Neural progenitor cell (in vitro differentiated cells): ENCODE results near the gene PITPNM3.

Experiments
- EZH2 ChIP-seq: fragments of 200-600 bp; sonication (generic); IDR thresholded peaks from 2 replicates; pipeline ENCODE4 v1.6.1; 2017; ENCODE audit warnings: antibody characterized with exemption, mild to moderate bottlenecking, moderate library complexity
- EZH2phosphoT487 ChIP-seq: fragments of 200-600 bp; sonication (generic); IDR thresholded peaks from 2 replicates; pipeline ENCODE4 v1.6.1; 2017; ENCODE audit warnings: antibody characterized with exemption
- TF ChIP-seq, protein P1 (sequence below): fragments of 200-600 bp; sonication (generic); IDR thresholded peaks from 2 replicates; pipeline ENCODE4 v1.5.1; 2017; ENCODE audit warnings: antibody characterized with exemption, mild to moderate bottlenecking

DNA sequence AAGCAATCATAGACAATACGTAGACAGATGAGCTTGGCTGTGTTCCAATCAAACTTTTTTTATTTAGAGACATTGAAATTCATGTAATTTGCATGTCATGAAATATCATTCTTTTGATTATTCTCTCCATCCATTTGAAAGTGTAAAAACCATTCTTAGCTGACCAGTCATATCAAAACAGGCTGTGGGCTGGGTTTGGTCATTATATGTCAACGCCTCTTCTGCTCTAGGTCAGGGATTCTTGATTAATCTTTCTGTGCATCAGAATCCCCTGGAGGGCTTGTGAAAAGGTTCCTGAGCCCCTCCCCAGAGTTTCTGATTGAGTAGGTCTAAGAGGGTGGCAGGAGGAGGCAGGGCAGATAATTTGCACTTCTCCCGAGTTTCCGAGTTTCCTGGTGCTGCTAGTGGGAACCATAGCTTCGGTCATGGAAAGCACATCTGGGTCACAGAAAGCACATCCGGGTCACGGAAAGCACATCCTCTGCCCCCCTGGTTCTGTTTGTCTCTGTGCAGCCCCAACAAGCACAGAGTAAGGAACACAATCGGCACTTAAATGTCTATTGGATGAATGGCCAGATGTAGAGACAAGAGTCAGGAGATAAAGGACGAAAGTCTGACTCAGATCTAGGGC, 95.7 kb downstream of the PITPNM3 start:
- TF ChIP-seq, protein P1, sequence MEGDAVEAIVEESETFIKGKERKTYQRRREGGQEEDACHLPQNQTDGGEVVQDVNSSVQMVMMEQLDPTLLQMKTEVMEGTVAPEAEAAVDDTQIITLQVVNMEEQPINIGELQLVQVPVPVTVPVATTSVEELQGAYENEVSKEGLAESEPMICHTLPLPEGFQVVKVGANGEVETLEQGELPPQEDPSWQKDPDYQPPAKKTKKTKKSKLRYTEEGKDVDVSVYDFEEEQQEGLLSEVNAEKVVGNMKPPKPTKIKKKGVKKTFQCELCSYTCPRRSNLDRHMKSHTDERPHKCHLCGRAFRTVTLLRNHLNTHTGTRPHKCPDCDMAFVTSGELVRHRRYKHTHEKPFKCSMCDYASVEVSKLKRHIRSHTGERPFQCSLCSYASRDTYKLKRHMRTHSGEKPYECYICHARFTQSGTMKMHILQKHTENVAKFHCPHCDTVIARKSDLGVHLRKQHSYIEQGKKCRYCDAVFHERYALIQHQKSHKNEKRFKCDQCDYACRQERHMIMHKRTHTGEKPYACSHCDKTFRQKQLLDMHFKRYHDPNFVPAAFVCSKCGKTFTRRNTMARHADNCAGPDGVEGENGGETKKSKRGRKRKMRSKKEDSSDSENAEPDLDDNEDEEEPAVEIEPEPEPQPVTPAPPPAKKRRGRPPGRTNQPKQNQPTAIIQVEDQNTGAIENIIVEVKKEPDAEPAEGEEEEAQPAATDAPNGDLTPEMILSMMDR = no peak
- no peak for TF ChIP-seq EZH2phosphoT487
- no peak for TF ChIP-seq EZH2
